A549 (cell line): Measurements from ENCODE around the gene RAP1GAP2. TPM values are rescaled to one million over a fixed set of nuclear protein-coding genes. Genes with fewer than 3 reads are reported as not detected.

Source experiments
- ATAC-seq, 2 experiments: fragments of 200-7000 bp in 1 of 2; fragments of >200 bp in 1 of 2; cut with Nextera tagmentation in 1 of 2; cut with Tn5 transposase in 1 of 2; 3 replicates each; pipeline versions ENCODE4 v1.8.0 to v1.9.1; 2018 to 2020; ENCODE audit warnings: mild to moderate bottlenecking in 1 of 2, moderate library complexity in 1 of 2
- CTCF ChIA-PET: fragments of 300-600 bp; sonication (Branson Sonifier 250); formaldehyde crosslinking; extraction: SDS; loops from one replicate; lab custom pipeline; 2021; ENCODE audit warnings: antibody characterized with exemption, inconsistent platforms; lab: Yijun Ruan, JAX
- POLR2A ChIA-PET: fragments of 350-600 bp; formaldehyde crosslinking; extraction: SDS; loops from one replicate; lab custom pipeline; 2021; ENCODE audit warnings: antibody characterized with exemption, inconsistent platforms; lab: Yijun Ruan, JAX
- DNase-seq, 2 experiments: peaks; one replicate each; pipeline versions ENCODE4 v3.0.0 to v3.0.0-alpha.2; 2011 to 2016; ENCODE audit warnings: low read depth in 1 of 2, low spot score in 1 of 2
- FAIRE-seq: peaks from 2 replicates; lab custom pipeline; 2011; peaks lifted over from hg19 to GRCh38; lab: Jason Lieb, UNC
- H3K27ac ChIP-seq, 2 experiments: fragments of >200 bp; sonication (Bioruptor Twin); formaldehyde crosslinking; 3 replicates each; pipeline ENCODE4 v1.5.1; 2016 to 2017
- H3K4me1 ChIP-seq: fragments of >200 bp; sonication (Bioruptor Twin); formaldehyde crosslinking; 3 replicates; pipeline ENCODE4 v1.6.1; 2016
- H3K4me2 ChIP-seq: fragments of >200 bp; sonication (Bioruptor Twin); formaldehyde crosslinking; 3 replicates; pipeline ENCODE4 v1.6.1; 2016
- H3K4me3 ChIP-seq: fragments of >200 bp; sonication (Bioruptor Twin); formaldehyde crosslinking; 3 replicates; pipeline ENCODE4 v1.5.1; 2016
- H3K9me3 ChIP-seq: fragments of >200 bp; sonication (Bioruptor Twin); formaldehyde crosslinking; 3 replicates; pipeline ENCODE4 v1.6.1; 2016
- CBX2 ChIP-seq: fragments of 200-600 bp; sonication (generic); IDR thresholded peaks from 2 replicates; pipeline ENCODE4 v1.6.1; 2016; ENCODE audit warnings: low read depth, mild to moderate bottlenecking, borderline replicate concordance
- CEBPB ChIP-seq, 2 experiments: fragments of >200 bp in 1 of 2; sonication (Bioruptor Twin) in 1 of 2; formaldehyde crosslinking in 1 of 2; IDR thresholded peaks; 2 replicates each; pipeline ENCODE4 v1.6.1; 2012 to 2016
- CTCF ChIP-seq: fragments of >200 bp; sonication (Bioruptor Twin); formaldehyde crosslinking; IDR thresholded peaks from 3 replicates; pipeline ENCODE4 v1.5.1; 2016
- FOXS1 ChIP-seq: fragments of 250-450 bp; sonication (Bioruptor Pico); IDR thresholded peaks from 2 replicates; pipeline ENCODE4 v1.5.0; 2020; ENCODE audit warnings: mild to moderate bottlenecking, moderate library complexity
- GATA3 ChIP-seq: IDR thresholded peaks from 2 replicates; pipeline ENCODE4 v1.6.1; 2012; ENCODE audit warnings: borderline replicate concordance
- JUNB ChIP-seq: fragments of >200 bp; sonication (Bioruptor Twin); formaldehyde crosslinking; IDR thresholded peaks from 2 replicates; pipeline ENCODE4 v1.6.1; 2016
- MAX ChIP-seq: IDR thresholded peaks from 2 replicates; pipeline ENCODE4 v1.6.1; 2012
- MAZ ChIP-seq: fragments of 150-350 bp; IDR thresholded peaks from 2 replicates; pipeline ENCODE4 v1.6.1; 2014; ENCODE audit warnings: antibody characterized with exemption, low read depth, low read length, borderline replicate concordance
- NFE2L2 ChIP-seq: fragments of 150-350 bp; conservative IDR thresholded peaks from 2 replicates; pipeline ENCODE4 v1.6.1; 2014; ENCODE audit warnings: low read length
- SMC3 ChIP-seq: fragments of >200 bp; sonication (Bioruptor Twin); formaldehyde crosslinking; IDR thresholded peaks from 3 replicates; pipeline ENCODE4 v1.6.1; 2018; ENCODE audit warnings: inconsistent platforms
- SREBF2 ChIP-seq: fragments of 450-650 bp; IDR thresholded peaks from 2 replicates; pipeline ENCODE4 v1.6.1; 2014; ENCODE audit warnings: mild to moderate bottlenecking, moderate library complexity
- TFCP2L1 ChIP-seq: fragments of 250-450 bp; sonication (Bioruptor Pico); IDR thresholded peaks from 2 replicates; pipeline ENCODE4 v1.5.0; 2021; ENCODE audit warnings: mild to moderate bottlenecking
- ZFP36 ChIP-seq: fragments of 450-650 bp; IDR thresholded peaks from 2 replicates; pipeline ENCODE4 v1.6.1; 2014; ENCODE audit warnings: borderline replicate concordance; ENCODE audit not compliant: partially characterized antibody
- ZNF302 ChIP-seq: fragments of 250-450 bp; sonication (Bioruptor Pico); IDR thresholded peaks from 2 replicates; pipeline ENCODE4 v1.9.0; 2021; ENCODE audit warnings: inconsistent platforms, mild to moderate bottlenecking, moderate library complexity
- ZSCAN20 ChIP-seq: fragments of 250-450 bp; sonication (Bioruptor Pico); IDR thresholded peaks from 2 replicates; pipeline ENCODE4 v1.8.0; 2022; ENCODE audit warnings: mild to moderate bottlenecking, moderate library complexity
- WGBS: methylation state at CpG from one replicate; pipeline ENCODE4 v1.1.6; 2017; ENCODE audit errors: missing lambda C conversion rate; 5-methylcytosine and 5-hydroxymethylcytosine counted together
- polyA plus RNA-seq, 4 experiments: library from polyadenylated mRNA; depleted of rRNA in 3 of 4; stranded (reverse); fragments of >200 nt; fragmentation: RNase III in 1 of 4; extraction: RNeasy Plus Mini Kit Qiagen cat#74134 plus additional on column Dnase treatment in 1 of 4; gene quantifications; 2 replicates in 3 of 4; 3 replicates in 1 of 4; pipeline ENCODE4 v1.2.3, GENCODE V29; 2011 to 2017

RAP1GAP2 gene
- polyA plus RNA-seq, 2 of the 4 experiments (the other 2 are of a cell fraction), result 8.3 to 20.8 TPM

- WGBS, result 84% methylated on average over 11 of the region's 11 CpGs
- H3K9me3 ChIP-seq, result no peaks in the 10 kb centered on the region
- CTCF ChIA-PET, result interaction anchor here (0.6 to 11.2 kb wide), 10 partner anchors 10 to 96 kb away, joined by 3 to 66 read pairs (median 4); no protein-coding TSS in a partner anchor
- H3K27ac ChIP-seq, result no peak overlapping the region
- no peaks in the 10 kb centered on the region for H3K4me1 ChIP-seq
- FAIRE-seq, result no peak
- H3K4me3 ChIP-seq, result no peak overlapping the region
- no peak for TF ChIP-seq TFCP2L1 (CRISPR knock-in tag)
- no peak for TF ChIP-seq CEBPB (IDR thresholded peaks at IDR 0.05)
- POLR2A ChIA-PET, result interaction anchor here (0.6 kb wide), 1 partner anchor 62 kb away, joined by 5 read pairs; no protein-coding TSS in a partner anchor
- ATAC-seq, result no peak
- H3K4me2 ChIP-seq, result no peak overlapping the region
- no peak for DNase-seq
Observed at GRCh38 chr17:2916461-2916860, 120.2 kb downstream of the RAP1GAP2 start.

- ChIA-PET POLR2A (no interaction called here), CTCF (interaction anchor here (0.9 to 11.2 kb wide), 4 partner anchors 8 to 92 kb away, joined by 4 to 66 read pairs (median 10); no protein-coding TSS in a partner anchor)
- DNase-seq (no peak), ATAC-seq (no peak), FAIRE-seq (no peak)
- H3K9me3 ChIP-seq, result no peaks in the 10 kb centered on the region
- no peak overlapping the region for H3K4me3 ChIP-seq
- peaks cover 9% of the 10 kb centered on the region; the same call in 2 of the 3 replicates for H3K4me1 ChIP-seq
- H3K27ac ChIP-seq, result no peak overlapping the region
- H3K4me2 ChIP-seq, result no peak overlapping the region
- TF ChIP-seq SMC3 (no peak), CBX2 (no peak), ZFP36 (no peak), SREBF2 (no peak), ZNF302 (CRISPR knock-in tag) (no peak), TFCP2L1 (CRISPR knock-in tag) (no peak), GATA3 (no peak), MAZ (no peak)
- 72% methylated on average over 18 of the region's 18 CpGs for WGBS
Observed at GRCh38 chr17:2921443-2921842, 125.2 kb downstream of the RAP1GAP2 start.

DNA sequence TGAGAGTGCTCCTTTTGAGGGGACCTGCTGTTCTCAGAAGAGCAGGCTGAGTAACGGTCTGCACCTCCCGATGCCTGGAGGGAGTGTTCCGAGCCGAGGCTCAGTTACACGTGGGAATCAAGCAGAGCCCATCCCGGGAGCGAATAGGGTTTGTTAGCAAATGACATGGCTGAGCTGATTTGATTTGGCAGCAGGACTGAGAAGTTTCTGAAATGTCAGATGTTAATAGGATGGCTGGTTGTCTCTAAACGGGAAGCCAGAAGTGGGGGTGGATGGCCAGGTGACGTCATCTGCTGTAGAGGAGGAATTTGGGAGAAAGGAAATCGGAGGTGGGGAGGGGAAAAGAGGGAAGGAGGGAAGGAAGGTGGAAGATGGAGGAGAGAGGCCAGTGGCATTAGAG is 128.0 kb downstream of the RAP1GAP2 start:
- no peak for DNase-seq
- no peak for TF ChIP-seq FOXS1 (CRISPR knock-in tag)
- TF ChIP-seq CTCF, result no peak
- peaks cover 9% of the 10 kb centered on the region; the same call in 2 of the 3 replicates for H3K4me1 ChIP-seq
- 81% methylated on average over 10 of the region's 10 CpGs for WGBS
- H3K27ac ChIP-seq, result peak overlapping the region in 1 of 2 experiments; percentile 6; a peak in 1 of 6 replicates
- no peaks in the 10 kb centered on the region for H3K9me3 ChIP-seq
- no peak overlapping the region for H3K4me2 ChIP-seq
- no peak for FAIRE-seq
- CTCF ChIA-PET, result interaction anchor here (1.0 to 22.5 kb wide), 6 partner anchors 9 to 138 kb away, joined by 3 to 327 read pairs (median 4); no protein-coding TSS in a partner anchor
- no peak overlapping the region for H3K4me3 ChIP-seq
- POLR2A ChIA-PET, result no interaction called here
- ATAC-seq, result no peak

DNA sequence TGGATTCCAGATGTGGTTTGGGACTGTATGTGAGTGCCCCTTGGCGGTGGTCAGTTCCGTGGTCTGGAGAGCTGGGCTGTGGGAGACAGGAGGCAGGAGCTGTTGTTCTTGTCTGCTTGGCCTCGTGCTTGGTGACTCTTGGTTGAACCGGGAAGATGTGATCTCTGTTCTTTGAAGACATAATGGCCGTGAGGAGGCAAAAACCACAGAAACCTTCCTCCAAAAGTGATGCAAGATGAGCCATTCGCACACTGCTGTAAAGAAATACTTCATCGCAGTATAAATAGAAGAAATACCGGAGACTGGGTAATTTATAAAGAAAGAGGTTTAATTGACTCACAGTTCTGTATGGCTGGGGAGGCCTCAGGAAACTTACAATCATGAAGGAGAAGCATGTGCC is 128.8 kb downstream of the RAP1GAP2 start:
- ChIA-PET POLR2A (interaction anchor here (0.6 kb wide), 1 partner anchor 52 kb away, joined by 5 read pairs; no protein-coding TSS in a partner anchor), CTCF (interaction anchor here (0.6 to 22.5 kb wide), 9 partner anchors 10 to 138 kb away, joined by 3 to 327 read pairs (median 5); no protein-coding TSS in a partner anchor)
- no peak for FAIRE-seq
- no peak for ATAC-seq
- DNase-seq, result no peak
- Histone ChIP-seq H3K9me3 (no peaks in the 10 kb centered on the region), H3K4me2 (no peak overlapping the region), H3K4me1 (peaks cover 12% of the 10 kb centered on the region), H3K27ac (peak overlapping the region in 1 of 2 experiments; percentile 71; a peak in 3 of 6 replicates), H3K4me3 (no peak overlapping the region)
- TF ChIP-seq MAX (no peak), ZNF302 (CRISPR knock-in tag) (no peak), NFE2L2 (no peak), SREBF2 (no peak), JUNB (no peak), ZSCAN20 (CRISPR knock-in tag) (no peak)
- 92% methylated on average over 8 of the region's 8 CpGs for WGBS
